Loucy (cell line): Measurements from ENCODE around the gene TMSB10.

Experiments
- H2AFZ ChIP-seq: fragments of 200-600 bp; sonication (generic); 2 replicates; pipeline ENCODE4 v1.6.0; 2016; ENCODE audit warnings: antibody characterized with exemption, mild to moderate bottlenecking, low read length, moderate library complexity
- H3F3A ChIP-seq: fragments of 200-600 bp; 2 replicates; pipeline ENCODE4 v1.6.0; 2016; ENCODE audit warnings: antibody characterized with exemption, low read depth, mild to moderate bottlenecking
- H3K27me3 ChIP-seq: fragments of 200-600 bp; sonication (generic); 2 replicates; pipeline ENCODE4 v1.6.1; 2014; ENCODE audit warnings: low read length, mild to moderate bottlenecking; ENCODE audit not compliant: insufficient read depth, poor library complexity, severe bottlenecking
- H3K36me3 ChIP-seq: fragments of 200-600 bp; sonication (generic); 2 replicates; pipeline ENCODE4 v1.6.1; 2016; ENCODE audit warnings: low read length; ENCODE audit not compliant: insufficient read depth
- H3K4me1 ChIP-seq: fragments of 200-600 bp; sonication (generic); 2 replicates; pipeline ENCODE4 v1.5.1; 2014; ENCODE audit warnings: low read length, mild to moderate bottlenecking; ENCODE audit not compliant: insufficient read depth, poor library complexity, severe bottlenecking
- H3K4me2 ChIP-seq: fragments of 200-600 bp; sonication (generic); 2 replicates; pipeline ENCODE4 v1.6.0; 2014; ENCODE audit warnings: antibody characterized with exemption, low read length, low read depth, mild to moderate bottlenecking; ENCODE audit not compliant: poor library complexity, severe bottlenecking
- H3K4me3 ChIP-seq: fragments of 200-600 bp; sonication (generic); 2 replicates; pipeline ENCODE4 v1.5.1; 2014; ENCODE audit warnings: low read length, mild to moderate bottlenecking, mixed read lengths; ENCODE audit not compliant: poor library complexity, severe bottlenecking
- H3K79me2 ChIP-seq: fragments of 200-600 bp; sonication (generic); 2 replicates; pipeline ENCODE4 v1.6.1; 2014; ENCODE audit warnings: low read length; ENCODE audit not compliant: insufficient read depth
- H3K9ac ChIP-seq: fragments of 200-600 bp; sonication (generic); 2 replicates; pipeline ENCODE4 v1.6.0; 2014; ENCODE audit warnings: mild to moderate bottlenecking, low read depth, low read length, moderate library complexity; ENCODE audit not compliant: poor library complexity, severe bottlenecking
- H3K9me2 ChIP-seq: fragments of 200-600 bp; sonication (generic); replicated peaks from 2 replicates; pipeline ENCODE4 v1.6.1; 2016; ENCODE audit warnings: low read depth, low read length, mixed read lengths
- H3K9me3 ChIP-seq: fragments of 200-600 bp; sonication (generic); 2 replicates; pipeline ENCODE4 v1.6.1; 2014; ENCODE audit warnings: mild to moderate bottlenecking, antibody characterized with exemption, low read length, low read depth; ENCODE audit not compliant: insufficient read depth
- H4K20me1 ChIP-seq: fragments of 200-600 bp; sonication (generic); 2 replicates; pipeline ENCODE4 v1.6.0; 2014; ENCODE audit warnings: antibody characterized with exemption, low read length, mild to moderate bottlenecking; ENCODE audit not compliant: insufficient read depth, poor library complexity, severe bottlenecking
- CTCF ChIP-seq: fragments of 200-600 bp; sonication (generic); conservative IDR thresholded peaks from 2 replicates; pipeline ENCODE4 v1.5.1; 2014; ENCODE audit warnings: mild to moderate bottlenecking, antibody characterized with exemption, low read length
- EZH2phosphoT487 ChIP-seq: fragments of 200-600 bp; IDR thresholded peaks from 2 replicates; pipeline ENCODE4 v1.6.1; 2018; ENCODE audit warnings: antibody characterized with exemption, mild to moderate bottlenecking, moderate library complexity, borderline replicate concordance

The TMSB10 gene

GRCh38 chr2:84939426-84940087, 34.1 kb downstream of the TMSB10 start:
- H3K4me1 ChIP-seq: peaks cover 12% of the 10 kb centered on the region
- H3K4me3 ChIP-seq: no peak overlapping the region
- H3F3A ChIP-seq: no peaks in the 10 kb centered on the region
- no peaks in the 10 kb centered on the region for H4K20me1 ChIP-seq
- no peaks in the 10 kb centered on the region for H3K36me3 ChIP-seq
- no peaks in the 10 kb centered on the region for H3K9me3 ChIP-seq
- H3K79me2 ChIP-seq: no peaks in the 10 kb centered on the region
- H2AFZ ChIP-seq: peak overlapping the region; percentile 89
- TF ChIP-seq CTCF (no peak), EZH2phosphoT487 (no peak)
- H3K9me2 ChIP-seq: no peaks in the 10 kb centered on the region
- no peaks in the 10 kb centered on the region for H3K27me3 ChIP-seq
- peak overlapping the region; percentile 33 for H3K4me2 ChIP-seq
- H3K9ac ChIP-seq: no peak overlapping the region

- no peaks in the 10 kb centered on the region for H3K9me3 ChIP-seq
- H3K9ac ChIP-seq: no peak overlapping the region
- peaks cover 12% of the 10 kb centered on the region for H3K4me1 ChIP-seq
- H3K36me3 ChIP-seq: no peaks in the 10 kb centered on the region
- H3K4me3 ChIP-seq: no peak overlapping the region
- H3K9me2 ChIP-seq: no peaks in the 10 kb centered on the region
- no peak for TF ChIP-seq EZH2phosphoT487
- TF ChIP-seq CTCF: no peak
- H3K79me2 ChIP-seq: no peaks in the 10 kb centered on the region
- peak overlapping the region; percentile 89 for H2AFZ ChIP-seq
- H3K4me2 ChIP-seq: peak overlapping the region; percentile 33
- H4K20me1 ChIP-seq: no peaks in the 10 kb centered on the region
- no peaks in the 10 kb centered on the region for H3F3A ChIP-seq
- H3K27me3 ChIP-seq: no peaks in the 10 kb centered on the region
These were observed 34.6 kb downstream of the TMSB10 start for GRCh38 chr2:84940088-84940470.

- Histone ChIP-seq H3K79me2 (no peaks in the 10 kb centered on the region), H3K9ac (no peak overlapping the region), H3K4me1 (peaks cover 12% of the 10 kb centered on the region), H4K20me1 (no peaks in the 10 kb centered on the region), H3K4me3 (no peak overlapping the region), H3K9me3 (no peaks in the 10 kb centered on the region), H2AFZ (no peak overlapping the region), H3K27me3 (no peaks in the 10 kb centered on the region), H3K9me2 (no peaks in the 10 kb centered on the region), H3K4me2 (no peak overlapping the region), H3F3A (no peaks in the 10 kb centered on the region), H3K36me3 (no peaks in the 10 kb centered on the region)
- no peak for TF ChIP-seq EZH2phosphoT487
- TF ChIP-seq CTCF: no peak
These were observed 35.5 kb downstream of the TMSB10 start for GRCh38 chr2:84940831-84941412.
